Small intestine (tissue), 7 donors: ENCODE results near the gene FBL. TPM values are rescaled to one million over a fixed set of nuclear protein-coding genes. Genes with fewer than 3 reads are reported as not detected.

Source experiments
- DNase-seq, 2 donors: peaks; one replicate each; pipeline versions ENCODE4 v3.0.0 to v3.0.0-alpha.2; 2013
- FAIRE-seq: peaks from 2 replicates; lab custom pipeline; 2012; peaks lifted over from hg19 to GRCh38; lab: Jason Lieb, UNC
- H3K27ac ChIP-seq, 3 donors: one replicate each; pipeline ENCODE4 v1.5.1; 2013; ENCODE audit warnings: low read length in 2 of 3, mild to moderate bottlenecking in 2 of 3, control low read depth in 1 of 3, inconsistent platforms in 1 of 3, low read depth in 1 of 3, moderate library complexity in 1 of 3
- H3K27me3 ChIP-seq, 3 donors: one replicate each; pipeline ENCODE4 v1.6.1; 2013; ENCODE audit warnings: low read length in 3 of 3, inconsistent platforms in 1 of 3; ENCODE audit not compliant: control insufficient read depth in 3 of 3, insufficient read depth in 3 of 3
- H3K36me3 ChIP-seq, 3 donors: one replicate each; pipeline ENCODE4 v1.6.1; 2013; ENCODE audit warnings: low read length in 3 of 3, inconsistent platforms in 1 of 3, low read depth in 1 of 3, mild to moderate bottlenecking in 1 of 3, moderate library complexity in 1 of 3; ENCODE audit not compliant: control insufficient read depth in 3 of 3, insufficient read depth in 2 of 3
- H3K4me1 ChIP-seq, 3 donors: one replicate each; pipeline ENCODE4 v1.6.1; 2013; ENCODE audit warnings: low read length in 2 of 3, inconsistent platforms in 1 of 3, low read depth in 1 of 3, mild to moderate bottlenecking in 1 of 3, moderate library complexity in 1 of 3; ENCODE audit not compliant: control insufficient read depth in 3 of 3, insufficient read depth in 2 of 3
- H3K4me3 ChIP-seq, 3 donors: one replicate each; pipeline ENCODE4 v1.5.1; 2013; ENCODE audit warnings: low read length in 3 of 3, control low read depth in 1 of 3, inconsistent platforms in 1 of 3, low read depth in 1 of 3, mild to moderate bottlenecking in 1 of 3, moderate library complexity in 1 of 3
- H3K9me3 ChIP-seq, 2 donors: one replicate each; pipeline ENCODE4 v1.6.1; 2013; ENCODE audit warnings: low read depth in 1 of 2, low read length in 1 of 2; ENCODE audit not compliant: control insufficient read depth in 2 of 2, insufficient read depth in 1 of 2
- WGBS, 3 donors: extraction: QIAGEN DNeasy Blood & Tissue Kit; methylation state at CpG; one replicate each; pipeline ENCODE4 v1.1.7; 2013; 5-methylcytosine and 5-hydroxymethylcytosine counted together
- polyA plus RNA-seq, 4 donors: library from polyadenylated mRNA; stranded (reverse) in 3 of 4; unstranded in 1 of 4; fragments of 200-250 nt in 3 of 4; fragments of 120-200 nt in 1 of 4; gene quantifications; one replicate each; pipeline versions ENCODE4 v1.2.1 to v1.2.3, GENCODE V29; 2013
- donor health status: healthy with polysubstance abuse.
- donor health status: control.
- donor health status: control.
- donor health status: Bipolar disorder and iron deficiency.
- donor health status: healthy.

The FBL gene
- polyA plus RNA-seq, 4 donors, result 109 to 447 (median 199) TPM

DNA sequence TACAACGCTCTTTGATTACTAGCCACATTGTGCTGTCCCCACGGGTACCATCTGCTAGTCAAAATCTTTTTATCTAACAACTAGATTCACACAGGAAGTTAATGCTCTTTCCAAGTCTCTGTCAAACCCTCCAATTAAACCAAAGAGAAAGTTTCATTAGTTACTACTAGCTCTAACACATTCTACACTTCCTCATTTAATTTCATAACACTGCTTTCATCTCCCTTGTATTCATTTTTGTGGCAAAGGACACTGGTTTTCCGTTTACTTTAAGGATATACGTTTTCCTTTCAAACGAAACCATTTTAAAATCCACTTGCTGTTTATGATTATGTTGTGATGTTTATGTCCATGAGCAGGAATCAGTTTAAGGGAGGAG lies 17.5 kb downstream of the FBL start:
- Histone ChIP-seq H3K36me3 (peaks cover 7 to 62% (median 9%) of the 10 kb centered on the region in 3 donors), H3K4me3 (no peak overlapping the region), H3K27me3 (no peaks in the 10 kb centered on the region), H3K4me1 (peaks cover 0 to 25% (median 11%) of the 10 kb centered on the region in 3 donors), H3K9me3 (no peaks in the 10 kb centered on the region), H3K27ac (no peak overlapping the region)
- 60 to 70% (median 68%) methylated on average over 5 of the region's 5 CpGs for WGBS, 3 donors
- DNase-seq, result no peak
- no peak for FAIRE-seq

DNA sequence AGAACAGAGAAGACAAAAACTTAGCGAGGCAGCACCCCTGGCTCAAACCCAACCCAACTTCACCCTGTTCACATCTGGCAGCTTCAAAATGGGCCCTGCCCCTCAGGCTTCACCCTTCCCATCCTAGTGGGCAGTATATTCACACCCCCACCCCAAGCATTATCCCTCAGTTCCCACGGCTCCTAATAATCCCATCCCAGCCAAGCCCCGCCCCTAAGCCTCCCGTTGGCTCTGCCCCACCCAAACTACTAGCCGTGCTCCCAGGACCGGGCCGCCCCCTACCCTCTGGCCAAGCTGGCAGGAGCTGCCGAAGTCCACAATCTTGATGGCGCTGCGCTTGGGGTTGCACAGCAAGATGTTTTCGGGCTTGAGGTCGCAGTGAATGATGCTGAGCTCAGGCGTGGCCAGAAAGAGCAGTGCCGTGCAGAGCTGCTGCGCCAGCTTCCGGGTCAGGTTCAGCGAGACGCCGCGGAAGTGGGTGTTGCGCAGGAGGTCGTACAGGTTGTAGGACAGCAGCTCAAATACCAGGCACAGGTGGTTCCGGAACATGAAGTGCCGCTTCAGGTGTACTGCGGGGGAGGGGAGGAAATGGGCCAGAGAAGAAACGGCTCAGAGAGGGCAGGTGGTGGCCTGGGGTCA lies 18.0 kb downstream of the FBL start:
- Histone ChIP-seq H3K36me3 (peaks cover 7 to 62% (median 9%) of the 10 kb centered on the region in 3 donors), H3K4me3 (no peak overlapping the region), H3K27ac (no peak overlapping the region), H3K9me3 (no peaks in the 10 kb centered on the region), H3K4me1 (peaks cover 0 to 27% (median 13%) of the 10 kb centered on the region in 3 donors), H3K27me3 (no peaks in the 10 kb centered on the region)
- DNase-seq, result no peak
- WGBS, 3 donors, result 77 to 82% (median 79%) methylated on average over 26 of the region's 26 CpGs
- FAIRE-seq, result no peak

DNA sequence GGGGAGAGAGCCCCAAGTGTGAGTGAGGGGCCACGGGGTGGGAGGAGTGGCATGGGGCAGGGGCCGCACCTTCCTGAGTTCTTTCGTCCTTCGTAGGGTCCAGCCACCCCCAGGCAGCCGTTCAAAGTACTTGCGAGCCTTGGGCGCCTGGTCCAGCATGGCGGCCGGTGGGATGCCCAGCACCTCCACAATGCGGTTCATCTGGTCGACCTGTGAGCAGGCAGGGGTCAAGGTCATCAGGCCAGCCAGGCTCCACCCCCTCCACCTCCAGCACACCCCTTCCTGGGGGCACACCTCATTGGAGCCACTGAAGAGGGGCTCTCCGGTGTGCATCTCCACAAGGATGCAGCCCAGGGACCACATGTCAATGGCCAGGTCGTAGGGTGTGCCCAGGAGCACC lies 19.0 kb downstream of the FBL start:
- 85 to 92% (median 92%) methylated on average over 12 to 13 of the region's 13 CpGs for WGBS, 3 donors
- Histone ChIP-seq H3K9me3 (no peaks in the 10 kb centered on the region), H3K4me1 (peaks cover 0 to 20% (median 7%) of the 10 kb centered on the region in 3 donors), H3K27me3 (no peaks in the 10 kb centered on the region), H3K36me3 (peaks cover 7 to 62% (median 9%) of the 10 kb centered on the region in 3 donors), H3K27ac (no peak overlapping the region), H3K4me3 (no peak overlapping the region)
- DNase-seq (no peak), FAIRE-seq (no peak)

DNA sequence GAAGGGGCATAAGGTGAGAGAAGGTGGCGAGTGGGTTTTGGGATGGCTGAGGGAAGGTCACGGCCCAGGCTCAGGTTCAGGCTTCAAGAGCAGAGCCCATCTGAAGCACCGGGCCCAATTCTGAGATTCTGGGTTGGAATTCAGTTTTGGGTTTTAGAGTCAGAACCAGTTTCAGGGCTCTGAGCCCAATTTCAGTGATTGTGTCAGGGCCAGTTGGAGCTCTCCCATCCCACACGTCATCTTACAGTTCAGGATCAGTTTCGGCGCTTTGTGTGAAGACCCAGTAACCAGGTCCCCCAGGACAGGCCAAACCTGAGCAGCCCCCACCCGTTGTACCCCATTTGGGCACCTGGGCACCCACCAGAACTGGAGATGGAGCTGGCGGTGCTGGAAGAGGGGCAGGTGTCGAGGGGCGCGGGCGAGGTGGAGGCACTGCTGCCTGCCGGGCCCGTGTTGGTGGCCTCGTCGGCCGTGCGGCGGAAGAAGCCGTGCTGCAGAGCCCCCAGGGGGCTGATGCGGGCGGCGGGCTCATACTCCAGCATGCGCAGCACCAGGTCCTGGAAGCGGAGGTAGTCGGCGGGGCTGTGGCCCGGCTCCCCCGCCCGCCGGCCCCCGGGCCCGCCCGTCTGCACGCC lies 19.8 kb downstream of the FBL start:
- no peak overlapping the region for H3K4me3 ChIP-seq
- WGBS, 3 donors, result 93 to 95% (median 93%) methylated on average over 31 to 35 of the region's 35 CpGs
- H3K36me3 ChIP-seq, result peaks cover 7 to 57% (median 9%) of the 10 kb centered on the region in 3 donors
- DNase-seq, result no peak
- peaks cover 0 to 12% (median 7%) of the 10 kb centered on the region in 3 donors for H3K4me1 ChIP-seq
- H3K9me3 ChIP-seq, result no peaks in the 10 kb centered on the region
- no peak for FAIRE-seq
- no peaks in the 10 kb centered on the region for H3K27me3 ChIP-seq
- H3K27ac ChIP-seq, result no peak overlapping the region

DNA sequence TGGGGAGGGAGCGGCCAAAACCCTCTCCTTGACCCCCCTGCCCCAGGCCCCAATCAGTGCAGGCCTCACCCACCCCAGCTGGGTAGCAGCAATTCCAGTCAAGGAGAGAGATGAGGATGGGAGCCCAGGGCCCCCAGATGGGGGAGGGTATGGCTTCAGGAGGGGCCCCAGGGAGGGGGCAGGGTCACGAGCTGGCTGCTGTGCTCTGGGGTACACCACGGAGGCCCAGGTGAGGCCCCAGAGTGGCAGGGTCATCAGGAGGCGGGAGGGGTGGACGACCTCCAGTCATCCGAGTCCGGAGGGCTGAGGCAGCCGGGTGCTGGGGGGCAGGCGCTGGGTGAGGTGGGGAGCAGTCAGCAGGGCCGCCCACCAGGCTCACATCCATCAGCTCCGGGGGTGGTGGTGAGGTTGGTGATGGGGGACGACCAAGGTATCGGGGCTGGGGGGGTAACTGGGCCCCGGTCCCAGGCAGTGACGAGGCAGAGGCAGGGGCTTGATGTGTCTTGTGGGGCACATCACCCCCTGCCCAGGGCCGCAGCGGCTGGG lies 20.6 kb downstream of the FBL start:
- DNase-seq (no peak), FAIRE-seq (no peak)
- H3K9me3 ChIP-seq, result no peaks in the 10 kb centered on the region
- no peak overlapping the region for H3K4me3 ChIP-seq
- 86 to 88% (median 88%) methylated on average over 11 to 17 of the region's 17 CpGs for WGBS, 3 donors
- H3K36me3 ChIP-seq, result peaks cover 7 to 51% (median 9%) of the 10 kb centered on the region in 3 donors
- H3K27ac ChIP-seq, result peak overlapping the region in 1 of 3 donors; percentile 39
- no peaks in the 10 kb centered on the region for H3K27me3 ChIP-seq
- peaks cover 0 to 12% (median 7%) of the 10 kb centered on the region in 3 donors for H3K4me1 ChIP-seq

DNA sequence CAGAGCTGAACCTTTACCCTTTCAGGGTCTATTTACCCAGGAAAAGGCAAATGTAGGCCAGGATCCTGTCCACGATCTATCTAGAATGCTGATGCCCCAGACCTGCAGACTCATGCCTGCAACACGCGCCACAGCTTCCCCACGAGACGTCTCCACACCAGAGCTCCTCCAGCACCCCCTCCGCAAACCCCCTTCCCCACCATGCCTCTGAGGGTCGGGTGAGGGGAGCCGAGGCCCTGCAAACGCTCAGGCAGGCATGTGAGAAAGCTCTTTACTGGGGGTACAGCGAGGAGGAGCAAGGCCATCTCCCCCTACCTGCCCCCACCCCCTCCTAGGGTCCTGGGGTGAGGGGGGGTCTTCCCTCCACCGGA lies 21.1 kb downstream of the FBL start:
- no peak overlapping the region for H3K4me3 ChIP-seq
- peak overlapping the region in 2 of 3 donors; percentile 39 to 82 for H3K27ac ChIP-seq
- FAIRE-seq, result no peak
- H3K4me1 ChIP-seq, result peaks cover 0 to 12% (median 7%) of the 10 kb centered on the region in 3 donors
- no peak for DNase-seq
- 71 to 81% (median 77%) methylated on average over 11 of the region's 11 CpGs for WGBS, 3 donors
- no peaks in the 10 kb centered on the region for H3K9me3 ChIP-seq
- H3K27me3 ChIP-seq, result no peaks in the 10 kb centered on the region
- peaks cover 6 to 45% (median 9%) of the 10 kb centered on the region in 3 donors for H3K36me3 ChIP-seq

DNA sequence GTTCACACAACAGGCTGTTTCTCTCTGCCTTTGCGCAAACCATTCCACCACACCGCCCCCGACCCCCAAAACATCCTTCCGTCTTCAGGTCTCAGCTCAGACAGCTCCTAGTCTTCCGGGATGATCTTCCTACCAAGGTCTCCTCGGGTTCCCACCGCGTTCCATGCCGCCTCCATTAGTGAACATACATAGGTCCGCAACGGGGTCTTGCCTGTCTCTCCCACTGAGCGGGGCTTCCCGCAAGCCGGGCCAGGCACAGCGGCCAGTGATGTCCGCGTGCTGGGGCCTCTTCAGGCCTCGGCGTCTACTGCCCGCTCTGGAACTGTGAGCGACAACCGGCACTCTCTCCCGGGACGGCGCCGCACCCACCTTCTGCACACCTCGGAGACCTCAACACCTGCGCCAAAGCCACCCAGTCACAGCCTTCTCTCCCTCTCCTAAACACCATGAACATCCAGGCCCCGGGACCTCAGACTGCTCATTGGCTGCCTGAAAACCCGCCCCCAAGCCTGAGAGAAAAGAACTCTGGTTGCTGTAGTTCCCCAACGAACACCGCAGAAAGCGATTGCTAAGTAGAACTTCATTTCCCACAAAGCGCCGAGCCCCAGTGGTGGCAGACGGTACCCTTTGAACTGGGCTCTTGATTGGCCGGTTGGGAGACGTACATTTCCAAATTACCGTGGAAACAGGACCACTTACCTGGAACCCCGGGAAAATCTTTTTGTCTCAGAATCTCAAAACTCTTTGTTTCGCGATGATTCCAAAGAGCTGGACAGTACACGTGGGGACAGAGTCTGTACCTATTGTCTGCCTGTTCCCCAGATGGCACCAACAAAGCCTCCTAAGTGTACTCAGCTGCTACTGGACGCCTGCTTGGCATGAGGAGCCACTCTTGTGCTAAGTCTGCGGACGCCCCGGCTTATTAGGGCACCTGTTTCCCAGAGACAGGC lies 21.8 kb downstream of the FBL start:
- FAIRE-seq (peak; percentile 62), DNase-seq (peak; percentile 93 to 96)
- Histone ChIP-seq H3K27ac (peak overlapping the region in 2 of 3 donors; percentile 39 to 82), H3K27me3 (no peaks in the 10 kb centered on the region), H3K4me1 (peaks cover 0 to 12% (median 7%) of the 10 kb centered on the region in 3 donors), H3K36me3 (peaks cover 3 to 39% (median 9%) of the 10 kb centered on the region in 3 donors), H3K9me3 (no peaks in the 10 kb centered on the region), H3K4me3 (peak overlapping the region; percentile 55 to 65 (median 60))
- 2 to 7% (median 5%) methylated on average over 47 of the region's 47 CpGs for WGBS, 3 donors

DNA sequence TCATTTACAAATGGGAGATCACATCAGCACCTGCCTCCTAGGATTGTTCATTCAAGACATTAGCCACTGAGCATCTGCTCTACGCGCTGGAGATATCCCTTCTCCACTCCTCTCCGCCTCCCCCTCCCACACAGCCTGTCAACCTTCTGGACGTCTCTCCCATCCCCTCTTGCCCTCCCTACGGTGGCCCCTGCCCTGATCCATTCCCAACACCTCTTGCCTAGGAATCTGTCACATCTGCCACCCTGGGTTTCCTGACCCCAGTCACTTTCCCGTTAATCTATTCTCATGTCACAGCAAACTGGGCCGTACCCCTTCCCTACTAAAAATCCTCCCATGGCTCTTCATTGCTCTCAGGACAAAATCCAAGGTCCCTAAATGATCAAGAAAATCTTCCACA lies 22.5 kb downstream of the FBL start:
- FAIRE-seq (no peak), DNase-seq (no peak)
- no peaks in the 10 kb centered on the region for H3K9me3 ChIP-seq
- H3K36me3 ChIP-seq, result peaks cover 3 to 36% (median 9%) of the 10 kb centered on the region in 3 donors
- WGBS, 3 donors, result 22 to 30% (median 22%) methylated on average over 7 of the region's 7 CpGs
- H3K4me3 ChIP-seq, result peak overlapping the region in 2 of 3 donors; percentile 55 to 60
- H3K27me3 ChIP-seq, result no peaks in the 10 kb centered on the region
- H3K4me1 ChIP-seq, result peaks cover 0 to 12% (median 7%) of the 10 kb centered on the region in 3 donors
- peak overlapping the region in 1 of 3 donors; percentile 25 for H3K27ac ChIP-seq
